Central memory CD8-positive, alpha-beta T cell (primary cell): ENCODE measurements around the gene ANTXR1.
"Not testable (repeated sequence)": the region's sequence is repeated elsewhere in the genome, so short reads cannot be mapped to it uniquely, and the experiment has no call there.

ENCODE experiments used
- ATAC-seq: fragments of 150-1000 bp; cut with Tn5 transposase; replicated peaks from 2 replicates; pipeline ENCODE4 v1.10.0; 2022; ENCODE audit warnings: mild to moderate bottlenecking, moderate FRiP score, moderate number of reproducible peaks; ENCODE audit not compliant: poor library complexity, severe bottlenecking; ENCODE audit errors: extremely low read depth
- DNase-seq, 2 donors: peaks; one replicate each; pipeline ENCODE4 v3.0.0; 2021; ENCODE audit warnings: low spot score in 2 of 2
- H3K27ac Mint-ChIP-seq: one replicate; pipeline ENCODE4 v1.8.0; 2022; ENCODE audit warnings: low read depth, mild to moderate bottlenecking, moderate library complexity, mixed read lengths
- H3K27me3 Mint-ChIP-seq: one replicate; pipeline ENCODE4 v1.8.0; 2022; ENCODE audit warnings: mixed read lengths
- H3K36me3 Mint-ChIP-seq: one replicate; pipeline ENCODE4 v1.8.0; 2022; ENCODE audit warnings: mild to moderate bottlenecking, moderate library complexity, mixed read lengths; ENCODE audit not compliant: insufficient read depth
- H3K4me1 Mint-ChIP-seq: one replicate; pipeline ENCODE4 v1.8.0; 2022; ENCODE audit warnings: mixed read lengths
- H3K4me3 Mint-ChIP-seq: one replicate; pipeline ENCODE4 v1.8.0; 2022; ENCODE audit warnings: mild to moderate bottlenecking, moderate library complexity, mixed read lengths
- H3K9me3 Mint-ChIP-seq: one replicate; pipeline ENCODE4 v1.8.0; 2022; ENCODE audit warnings: mixed read lengths

ANTXR1 gene

DNA sequence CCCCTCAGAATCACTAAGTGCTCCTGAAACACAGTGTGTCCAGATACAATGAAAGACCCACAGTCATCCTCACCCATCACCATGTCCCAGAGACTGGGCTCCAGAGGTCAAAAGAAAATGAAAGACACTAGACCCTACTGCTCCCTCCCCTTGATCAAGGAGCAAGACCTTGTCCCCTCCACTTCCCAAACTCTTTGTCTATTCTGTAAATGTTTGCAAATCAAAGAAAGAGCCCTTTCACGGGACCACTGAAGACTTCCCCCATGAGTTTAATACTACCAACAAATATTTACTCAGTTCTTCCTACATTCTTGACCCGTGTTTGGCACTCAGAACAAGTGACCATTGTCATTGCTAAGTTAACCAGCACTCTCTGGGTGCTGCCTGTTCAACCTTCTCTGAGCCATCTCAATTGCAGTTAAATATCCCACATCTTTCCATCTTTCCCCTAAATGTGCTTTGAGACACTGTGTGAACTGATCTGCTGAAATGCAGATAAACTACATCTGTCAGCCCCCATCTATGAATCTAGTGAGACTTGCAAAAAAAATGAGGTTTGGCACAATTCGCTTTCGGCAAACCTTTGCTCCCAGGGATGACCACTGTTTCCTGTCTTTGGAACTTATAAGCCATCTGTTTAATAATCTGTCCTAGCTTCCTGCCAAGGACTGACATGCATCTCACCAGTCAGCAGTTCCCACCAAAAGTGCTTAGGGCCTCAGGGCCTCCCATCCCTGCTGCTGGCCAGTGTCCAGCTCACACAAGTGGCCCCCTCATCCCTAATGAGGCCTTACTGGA lies 203.8 kb downstream of the ANTXR1 start:
- no peak overlapping the region for H3K4me3 Mint-ChIP-seq
- no peak for DNase-seq
- H3K9me3 Mint-ChIP-seq = no peaks in the 10 kb centered on the region
- no peaks in the 10 kb centered on the region for H3K4me1 Mint-ChIP-seq
- no peak for ATAC-seq
- peaks cover 56% of the 10 kb centered on the region for H3K27me3 Mint-ChIP-seq
- no peak overlapping the region for H3K27ac Mint-ChIP-seq
- H3K36me3 Mint-ChIP-seq = no peaks in the 10 kb centered on the region

GRCh38 chr2:69217333-69218080 lies 204.5 kb downstream of the ANTXR1 start:
- Mint-ChIP-seq H3K27ac (no peak overlapping the region), H3K9me3 (no peaks in the 10 kb centered on the region)
- DNase-seq = no peak

GRCh38 chr2:69221512-69221911 lies 208.5 kb downstream of the ANTXR1 start:
- no peak for DNase-seq
- H3K4me1 Mint-ChIP-seq = no peaks in the 10 kb centered on the region
- H3K36me3 Mint-ChIP-seq = no peaks in the 10 kb centered on the region
- ATAC-seq = no peak
- H3K27me3 Mint-ChIP-seq = peaks cover 74% of the 10 kb centered on the region
- no peak overlapping the region for H3K4me3 Mint-ChIP-seq
- H3K9me3 Mint-ChIP-seq = no peaks in the 10 kb centered on the region
- no peak overlapping the region for H3K27ac Mint-ChIP-seq

More at GRCh38 chr2:69217333-69218080, 204.5 kb downstream of the ANTXR1 start:
- H3K27me3 Mint-ChIP-seq = peaks cover 63% of the 10 kb centered on the region
- H3K4me3 Mint-ChIP-seq = no peak overlapping the region
- no peaks in the 10 kb centered on the region for H3K4me1 Mint-ChIP-seq
- no peak for ATAC-seq
- H3K36me3 Mint-ChIP-seq = no peaks in the 10 kb centered on the region

DNA sequence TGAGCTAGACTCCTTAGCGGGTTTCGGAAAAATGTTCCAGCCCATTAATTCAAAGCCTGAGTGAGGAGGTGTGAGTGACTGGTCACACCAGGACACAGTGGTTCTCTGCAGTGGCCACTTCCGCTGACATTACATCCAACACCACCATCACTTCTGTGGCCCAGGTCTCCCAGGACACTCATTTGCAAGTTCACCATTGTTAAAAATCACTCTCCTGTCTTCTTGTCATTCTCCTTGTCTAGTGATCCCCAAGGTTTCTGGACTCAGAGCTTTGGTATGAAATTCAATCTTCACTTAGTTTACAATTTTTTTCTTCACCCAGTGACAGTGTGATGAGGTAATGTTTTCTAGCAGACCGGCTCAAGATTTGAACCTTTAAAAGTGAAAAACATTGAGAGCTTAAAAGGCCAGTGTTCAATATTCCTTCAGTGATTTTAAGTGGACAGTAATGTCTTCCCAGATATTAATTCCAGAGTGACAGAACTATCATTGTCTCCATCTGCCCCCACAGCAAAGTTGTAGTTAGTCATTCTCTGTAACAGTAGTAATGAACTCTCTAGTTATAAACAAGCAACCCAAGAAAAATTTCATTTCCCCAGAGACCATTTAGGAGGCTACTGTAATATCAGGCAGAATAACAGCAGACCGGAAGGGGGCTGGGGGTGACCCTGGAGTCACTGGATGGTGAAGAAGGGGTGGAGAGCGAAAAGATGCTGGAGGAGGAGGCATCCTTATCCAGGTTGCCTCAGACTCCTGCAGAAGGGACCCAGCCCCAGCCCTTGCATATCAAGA lies 209.2 kb downstream of the ANTXR1 start:
- H3K4me1 Mint-ChIP-seq = no peaks in the 10 kb centered on the region
- H3K27ac Mint-ChIP-seq = no peak overlapping the region
- ATAC-seq = no peak
- H3K27me3 Mint-ChIP-seq = peaks cover 74% of the 10 kb centered on the region
- no peak overlapping the region for H3K4me3 Mint-ChIP-seq
- H3K9me3 Mint-ChIP-seq = no peaks in the 10 kb centered on the region
- H3K36me3 Mint-ChIP-seq = no peaks in the 10 kb centered on the region
- DNase-seq = no peak

DNA sequence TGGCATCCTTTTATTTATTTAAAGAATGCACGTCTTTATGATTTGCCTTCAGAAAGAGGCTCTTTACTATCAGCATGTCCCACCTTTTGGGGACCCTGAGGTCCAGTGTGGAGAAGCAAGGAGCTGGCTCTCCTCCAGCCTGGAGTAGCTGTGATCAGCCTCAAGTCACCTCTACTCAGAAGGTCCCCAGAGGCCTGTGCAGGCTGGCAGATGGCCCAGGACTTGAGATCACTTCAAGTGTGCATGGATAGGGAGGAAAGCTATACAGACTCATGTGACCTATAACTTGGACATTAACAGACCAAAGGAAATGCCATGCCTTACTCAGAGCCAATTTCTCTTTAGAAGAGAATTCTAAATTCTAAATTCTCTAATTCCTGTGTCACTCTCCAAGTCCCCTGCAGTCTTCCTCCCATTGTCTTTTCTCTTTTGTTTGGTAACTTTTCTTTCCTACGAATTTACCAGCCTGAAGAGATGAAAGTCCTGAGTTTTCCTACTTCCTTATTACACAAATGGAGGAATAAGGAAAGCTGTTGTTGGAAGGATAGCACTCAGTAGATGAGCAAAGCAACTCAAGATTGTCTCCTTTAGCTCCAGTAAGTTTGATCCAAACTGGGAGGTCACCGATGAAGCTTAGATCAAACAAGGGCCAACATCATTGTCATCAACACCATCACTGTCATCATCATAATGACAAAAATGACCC lies 210.1 kb downstream of the ANTXR1 start:
- ATAC-seq (no peak), DNase-seq (no peak)
- H3K4me1 Mint-ChIP-seq = no peaks in the 10 kb centered on the region
- H3K36me3 Mint-ChIP-seq = no peaks in the 10 kb centered on the region
- no peaks in the 10 kb centered on the region for H3K9me3 Mint-ChIP-seq
- H3K27ac Mint-ChIP-seq = no peak overlapping the region
- no peak overlapping the region for H3K4me3 Mint-ChIP-seq
- peaks cover 80% of the 10 kb centered on the region for H3K27me3 Mint-ChIP-seq

- Mint-ChIP-seq H3K36me3 (no peaks in the 10 kb centered on the region), H3K4me3 (no peak overlapping the region), H3K27me3 (peaks cover 84% of the 10 kb centered on the region), H3K9me3 (no peaks in the 10 kb centered on the region), H3K27ac (no peak overlapping the region), H3K4me1 (no peaks in the 10 kb centered on the region)
- ATAC-seq (no peak), DNase-seq (no peak)
Observed at GRCh38 chr2:69223759-69224511, 211.0 kb downstream of the ANTXR1 start.

GRCh38 chr2:69224512-69224837 lies 211.5 kb downstream of the ANTXR1 start:
- Mint-ChIP-seq H3K9me3 (no peaks in the 10 kb centered on the region), H3K4me1 (no peaks in the 10 kb centered on the region), H3K4me3 (no peak overlapping the region)

DNA sequence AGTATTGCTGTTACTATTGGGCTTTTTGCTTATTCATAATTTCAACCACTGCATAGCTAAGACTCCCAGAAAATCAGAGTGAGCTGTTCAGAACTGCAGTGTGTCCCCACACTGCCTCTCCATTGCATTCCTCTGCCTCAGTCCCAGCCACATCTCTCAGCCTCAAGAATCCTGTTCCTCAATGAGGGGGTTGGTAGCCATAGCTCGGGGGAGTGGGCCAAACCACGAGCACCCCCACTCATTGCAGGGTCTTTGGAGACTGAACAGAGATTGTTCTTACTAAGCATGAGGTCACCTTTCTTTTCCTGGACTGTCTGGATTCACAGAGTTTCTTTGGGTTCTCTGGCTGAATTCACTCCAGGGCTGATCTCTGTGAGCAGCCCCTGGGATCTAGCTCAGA lies 213.0 kb downstream of the ANTXR1 start:
- no peaks in the 10 kb centered on the region for H3K9me3 Mint-ChIP-seq
- no peak overlapping the region for H3K27ac Mint-ChIP-seq
- H3K27me3 Mint-ChIP-seq = peaks cover 84% of the 10 kb centered on the region
- no peak overlapping the region for H3K4me3 Mint-ChIP-seq
- no peaks in the 10 kb centered on the region for H3K4me1 Mint-ChIP-seq
- ATAC-seq = no peak
- no peaks in the 10 kb centered on the region for H3K36me3 Mint-ChIP-seq
- DNase-seq = no peak

More at GRCh38 chr2:69224512-69224837, 211.5 kb downstream of the ANTXR1 start:
- DNase-seq = no peak
- H3K36me3 Mint-ChIP-seq = no peaks in the 10 kb centered on the region
- ATAC-seq = no peak
- H3K27ac Mint-ChIP-seq = no peak overlapping the region
- peaks cover 84% of the 10 kb centered on the region for H3K27me3 Mint-ChIP-seq

DNA sequence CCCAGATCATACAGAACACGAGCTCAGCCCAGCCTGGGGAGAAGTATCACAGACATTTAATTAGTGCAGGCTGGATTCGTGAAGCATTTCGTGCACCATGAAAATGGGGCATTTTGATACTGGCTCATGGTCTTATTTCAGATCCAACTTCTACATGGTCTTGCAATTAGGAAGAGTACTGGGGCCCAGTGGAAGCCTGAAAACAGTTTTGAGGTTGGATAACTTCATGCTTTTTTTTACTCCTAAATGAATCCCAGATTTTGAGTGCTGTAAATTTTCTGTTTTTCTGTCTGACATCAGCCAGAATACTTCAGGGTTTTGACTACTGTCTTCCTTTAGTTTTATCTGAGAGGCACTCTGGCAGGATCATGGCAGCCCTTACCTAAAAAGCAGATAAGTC lies 213.9 kb downstream of the ANTXR1 start:
- H3K4me3 Mint-ChIP-seq = no peak overlapping the region
- ATAC-seq (no peak), DNase-seq (no peak)
- peaks cover 84% of the 10 kb centered on the region for H3K27me3 Mint-ChIP-seq
- H3K9me3 Mint-ChIP-seq = no peaks in the 10 kb centered on the region
- no peaks in the 10 kb centered on the region for H3K36me3 Mint-ChIP-seq
- no peaks in the 10 kb centered on the region for H3K4me1 Mint-ChIP-seq
- no peak overlapping the region for H3K27ac Mint-ChIP-seq

GRCh38 chr2:69227716-69228115 lies 214.7 kb downstream of the ANTXR1 start:
- no peaks in the 10 kb centered on the region for H3K36me3 Mint-ChIP-seq
- DNase-seq (no peak), ATAC-seq (no peak)
- peaks cover 84% of the 10 kb centered on the region for H3K27me3 Mint-ChIP-seq
- no peak overlapping the region for H3K27ac Mint-ChIP-seq
- H3K9me3 Mint-ChIP-seq = no peaks in the 10 kb centered on the region
- H3K4me1 Mint-ChIP-seq = no peaks in the 10 kb centered on the region
- H3K4me3 Mint-ChIP-seq = no peak overlapping the region

GRCh38 chr2:69230946-69231345 lies 218.0 kb downstream of the ANTXR1 start:
- ATAC-seq, H3K9me3 Mint-ChIP-seq, H3K36me3 Mint-ChIP-seq, H3K4me3 Mint-ChIP-seq, DNase-seq, H3K27ac Mint-ChIP-seq, H3K4me1 Mint-ChIP-seq: not testable (repeated sequence)
- peaks cover 58% of the 10 kb centered on the region for H3K27me3 Mint-ChIP-seq
